NB4 (cell line): ENCODE measurements around the gene LRCOL1.

Experiments used
- DNase-seq: peaks from one replicate; pipeline ENCODE4 v3.0.0; 2010; ENCODE audit warnings: low read depth
- H3K4me3 ChIP-seq: one replicate; pipeline ENCODE4 v1.5.1; 2011; ENCODE audit warnings: mild to moderate bottlenecking, low read depth, low read length, moderate library complexity
- CTCF ChIP-seq: IDR thresholded peaks from one replicate; pipeline ENCODE4 v1.5.1; 2012; ENCODE audit warnings: low read depth, low read length
- MAX ChIP-seq: IDR thresholded peaks from 2 replicates; pipeline ENCODE4 v1.6.1; 2011; ENCODE audit warnings: low read depth, low read length
- MYC ChIP-seq: IDR thresholded peaks from 2 replicates; pipeline ENCODE4 v1.6.1; 2011; ENCODE audit warnings: low read depth, low read length
- POLR2A ChIP-seq: IDR thresholded peaks from 2 replicates; pipeline ENCODE4 v1.6.1; 2011; ENCODE audit warnings: mild to moderate bottlenecking; ENCODE audit not compliant: insufficient read length; ENCODE audit errors: extremely low read depth

Gene LRCOL1

DNA sequence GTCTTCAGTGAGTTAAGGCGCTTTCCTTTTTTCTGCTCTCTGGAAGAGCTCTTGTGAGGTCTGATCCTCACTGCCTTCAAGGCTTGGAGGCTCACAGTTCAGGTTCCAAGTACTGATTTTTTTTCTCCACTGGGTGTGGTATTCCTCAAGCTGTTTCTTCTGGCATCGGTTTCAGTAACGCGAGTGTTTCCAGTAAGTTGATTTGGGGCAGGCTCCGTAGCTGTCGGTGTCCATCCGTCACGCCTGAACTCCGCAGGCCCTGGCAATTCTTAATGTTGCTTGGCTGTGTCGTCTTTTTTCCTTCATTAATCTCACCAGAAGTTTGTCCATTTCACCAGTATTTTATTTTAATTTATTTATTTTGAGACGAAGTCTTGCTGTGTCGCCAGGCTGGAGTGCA is 30.6 kb downstream of the LRCOL1 start:
- no peak for TF ChIP-seq POLR2A
- DNase-seq, result no peak
- no peak overlapping the region for H3K4me3 ChIP-seq

DNA sequence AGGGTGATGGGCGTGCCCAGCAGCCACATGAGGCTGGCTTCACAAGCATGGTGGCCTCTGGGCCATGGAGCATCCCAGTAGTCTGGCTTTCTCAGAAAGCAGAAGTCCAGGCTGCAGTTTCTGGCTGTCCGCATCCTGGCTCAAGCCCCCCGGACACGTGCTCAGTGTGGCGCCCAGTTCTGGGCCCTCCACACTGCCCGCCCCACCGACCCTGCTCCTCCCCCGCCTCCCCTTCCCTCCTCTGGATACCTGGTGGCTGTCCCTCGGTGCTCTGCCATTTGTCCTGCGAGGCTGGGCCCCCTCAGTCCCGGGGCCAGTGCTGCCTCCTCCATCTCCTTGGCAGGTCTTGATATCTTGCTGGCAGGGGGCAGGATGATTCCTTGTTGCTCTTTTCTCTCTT is 31.6 kb downstream of the LRCOL1 start:
- no peak overlapping the region for H3K4me3 ChIP-seq
- DNase-seq, result no peak
- TF ChIP-seq CTCF, result no peak
- TF ChIP-seq POLR2A, result no peak
- no peak for TF ChIP-seq MYC
- TF ChIP-seq MAX, result no peak

- no peak overlapping the region for H3K4me3 ChIP-seq
- DNase-seq, result no peak
- TF ChIP-seq MAX, result no peak
- TF ChIP-seq MYC, result no peak
- no peak for TF ChIP-seq POLR2A
- TF ChIP-seq CTCF, result no peak
Observed at GRCh38 chr12:132578118-132578517, 32.3 kb downstream of the LRCOL1 start.

- no peak for DNase-seq
- no peak overlapping the region for H3K4me3 ChIP-seq
- TF ChIP-seq MYC (no peak), MAX (no peak), CTCF (no peak), POLR2A (no peak)
Observed at GRCh38 chr12:132577191-132577920, 33.0 kb downstream of the LRCOL1 start.

- TF ChIP-seq CTCF (no peak), POLR2A (no peak), MYC (no peak), MAX (no peak)
- no peak for DNase-seq
Observed at GRCh38 chr12:132576701-132577100, 33.7 kb downstream of the LRCOL1 start.

GRCh38 chr12:132575661-132576060 is 34.7 kb downstream of the LRCOL1 start:
- no peak overlapping the region for H3K4me3 ChIP-seq
- no peak for TF ChIP-seq POLR2A
- TF ChIP-seq MAX, result no peak
- no peak for TF ChIP-seq MYC
- TF ChIP-seq CTCF, result no peak
- DNase-seq, result no peak

More at GRCh38 chr12:132576701-132577100, 33.7 kb downstream of the LRCOL1 start:
- H3K4me3 ChIP-seq, result no peak overlapping the region
